ENCODE data around the gene ZNF746. TPM values are rescaled to one million over a fixed set of nuclear protein-coding genes. Genes with fewer than 3 reads are reported as not detected.
"Not testable (repeated sequence)": the region's sequence is repeated elsewhere in the genome, so short reads cannot be mapped to it uniquely, and the experiment has no call there.

Gene ZNF746
- total RNA-seq, 1 experiment from 2014 or later, result 20.7 TPM

GRCh38 chr7:149459540-149460452, 37.8 kb downstream of the ZNF746 start:
- peak; percentile 44 for DNase-seq (ENCODE audit: low read depth)

GRCh38 chr7:149459201-149459539, 38.4 kb downstream of the ZNF746 start:
- no peak for DNase-seq (ENCODE audit: low read depth)

GRCh38 chr7:149458235-149458634, 39.4 kb downstream of the ZNF746 start:
- no peak for DNase-seq (ENCODE audit: low read depth)

- no peak for DNase-seq (ENCODE audit: low read depth)
Observed at GRCh38 chr7:149457766-149458165, 39.8 kb downstream of the ZNF746 start.

GRCh38 chr7:149456506-149457421, 40.8 kb downstream of the ZNF746 start:
- DNase-seq (ENCODE audit: low read depth), result no peak

GRCh38 chr7:149455175-149455950, 42.2 kb downstream of the ZNF746 start:
- DNase-seq (ENCODE audit: low read depth), result no peak

GRCh38 chr7:149454750-149455149, 42.9 kb downstream of the ZNF746 start:
- no peak for DNase-seq (ENCODE audit: low read depth)

- no peak for DNase-seq (ENCODE audit: low read depth)
Observed at GRCh38 chr7:149454006-149454405, 43.6 kb downstream of the ZNF746 start.

GRCh38 chr7:149450821-149451220, 46.8 kb downstream of the ZNF746 start:
- DNase-seq (ENCODE audit: low read depth), result no peak

- DNase-seq (ENCODE audit: low read depth), result no peak
Observed at GRCh38 chr7:149449897-149450296, 47.7 kb downstream of the ZNF746 start.

- no peak for DNase-seq (ENCODE audit: low read depth)
Observed at GRCh38 chr7:149448961-149449360, 48.6 kb downstream of the ZNF746 start.

- DNase-seq (ENCODE audit: low read depth), result not testable (repeated sequence)
Observed at GRCh38 chr7:149446026-149446425, 51.6 kb downstream of the ZNF746 start.

- DNase-seq (ENCODE audit: low read depth), result no peak
Observed at GRCh38 chr7:149444287-149444686, 53.3 kb downstream of the ZNF746 start.

GRCh38 chr7:149443523-149443922, 54.1 kb downstream of the ZNF746 start:
- no peak for DNase-seq (ENCODE audit: low read depth)

GRCh38 chr7:149442924-149443323, 54.7 kb downstream of the ZNF746 start:
- DNase-seq (ENCODE audit: low read depth), result no peak

- DNase-seq (ENCODE audit: low read depth), result no peak
Observed at GRCh38 chr7:149440222-149440621, 57.4 kb downstream of the ZNF746 start.

GRCh38 chr7:149436358-149436757, 61.3 kb downstream of the ZNF746 start:
- DNase-seq (ENCODE audit: low read depth), result no peak

GRCh38 chr7:149433124-149433523, 64.5 kb downstream of the ZNF746 start:
- DNase-seq (ENCODE audit: low read depth), result no peak

- no peak for DNase-seq (ENCODE audit: low read depth)
Observed at GRCh38 chr7:149432121-149432691, 65.4 kb downstream of the ZNF746 start.

GRCh38 chr7:149431486-149432120, 66.0 kb downstream of the ZNF746 start:
- no peak for DNase-seq (ENCODE audit: low read depth)

- no peak for DNase-seq (ENCODE audit: low read depth)
Observed at GRCh38 chr7:149430192-149430591, 67.4 kb downstream of the ZNF746 start.

Data from Daoy (cell line).